ENCODE results near the gene NDUFA5.

The NDUFA5 gene

GRCh38 chr7:123557398-123558288, at the start of gene NDUFA5:
Gene NDUFA5 (minus strand): TSS chr7:123557818. CDS start chr7:123557795, 23 bp downstream.
- peak; percentile 95 for DNase-seq

- no peak for DNase-seq
These were observed 47.1 kb upstream of the NDUFA5 start for GRCh38 chr7:123604739-123605138.

DNA sequence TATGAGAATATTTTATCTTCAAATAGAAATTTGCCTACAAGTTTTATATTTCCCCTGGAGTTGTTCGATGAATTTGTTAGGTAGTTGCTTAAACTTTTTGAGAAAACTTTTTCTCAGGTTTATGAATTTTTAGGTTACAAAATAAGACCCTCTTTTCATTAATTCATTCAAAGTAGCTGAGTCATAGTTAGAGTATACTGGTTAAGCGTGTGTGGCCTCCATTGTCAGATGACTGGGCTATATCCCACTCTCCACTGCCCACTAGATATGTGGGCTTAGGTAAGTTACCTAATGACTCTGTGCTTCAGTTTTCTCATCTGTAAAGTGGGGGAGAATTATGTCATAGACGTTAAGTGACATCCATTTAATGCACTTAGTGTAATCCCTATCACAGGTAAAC, 45.0 kb upstream of the NDUFA5 start:
- DNase-seq = no peak

DNA sequence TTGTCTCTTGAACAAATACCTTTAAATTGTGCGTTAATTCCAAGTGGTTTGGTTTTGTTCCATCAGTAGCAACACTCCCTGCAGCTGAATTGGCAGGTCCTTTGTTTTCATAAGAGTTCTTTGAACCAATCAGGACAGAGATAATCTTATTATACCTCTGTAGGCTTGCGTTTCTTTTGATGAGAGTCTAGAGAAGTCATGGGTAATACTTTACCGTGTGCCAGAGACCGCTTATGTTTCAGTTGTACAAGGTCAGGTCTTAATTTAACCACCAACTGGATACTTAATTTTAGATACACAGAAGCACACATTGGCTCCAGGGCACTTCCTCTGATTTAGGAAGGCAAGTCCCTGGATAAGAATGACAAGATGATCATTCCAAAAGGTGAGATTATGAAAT, 43.9 kb upstream of the NDUFA5 start, which contains the start of gene ASB15:
ASB15 (plus strand) TSS at position 292 of the 400 bp plus-strand sequence. CDS start 12,682 bp downstream, outside the sequence.
- DNase-seq = no peak

DNA sequence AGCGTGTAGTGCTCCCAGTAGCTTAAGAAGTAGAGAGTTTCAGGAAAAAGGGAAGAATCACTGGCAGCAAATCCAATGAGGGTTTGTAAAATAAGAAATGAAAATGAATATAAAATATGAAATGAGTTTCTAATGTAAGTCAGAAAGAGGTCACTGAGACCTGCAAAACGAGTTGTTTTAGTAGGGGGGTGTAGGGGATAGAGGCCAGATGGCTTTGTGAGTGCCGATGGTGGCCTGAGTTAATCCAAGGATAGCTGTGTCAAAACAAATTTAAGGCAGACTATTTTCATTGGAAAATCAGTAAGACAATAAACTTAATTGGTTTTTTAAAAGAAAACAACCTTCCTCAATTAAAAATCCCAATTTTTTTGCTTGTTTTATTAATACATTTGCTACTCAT, 43.3 kb upstream of the NDUFA5 start:
- DNase-seq = no peak

DNA sequence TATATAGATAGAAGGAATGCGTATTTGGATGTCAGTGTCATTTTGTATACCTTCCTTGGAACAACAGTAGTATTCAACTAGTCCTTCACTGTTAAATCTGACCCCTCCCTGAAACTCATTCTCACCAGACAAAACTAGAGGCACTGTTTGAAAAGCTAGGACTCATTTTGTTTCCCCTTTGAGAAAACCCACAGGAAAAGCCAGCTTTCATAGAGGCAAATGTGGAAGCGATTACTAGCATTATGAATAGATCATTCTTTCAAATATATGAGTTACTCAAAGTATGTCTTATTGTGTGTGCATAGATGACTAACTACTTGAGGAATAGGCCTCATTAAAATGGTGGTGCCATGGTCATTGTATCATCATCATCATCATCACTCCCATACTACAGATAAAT, 42.1 kb upstream of the NDUFA5 start:
- DNase-seq = no peak

GRCh38 chr7:123598657-123599056, 41.0 kb upstream of the NDUFA5 start:
- no peak for DNase-seq

DNA sequence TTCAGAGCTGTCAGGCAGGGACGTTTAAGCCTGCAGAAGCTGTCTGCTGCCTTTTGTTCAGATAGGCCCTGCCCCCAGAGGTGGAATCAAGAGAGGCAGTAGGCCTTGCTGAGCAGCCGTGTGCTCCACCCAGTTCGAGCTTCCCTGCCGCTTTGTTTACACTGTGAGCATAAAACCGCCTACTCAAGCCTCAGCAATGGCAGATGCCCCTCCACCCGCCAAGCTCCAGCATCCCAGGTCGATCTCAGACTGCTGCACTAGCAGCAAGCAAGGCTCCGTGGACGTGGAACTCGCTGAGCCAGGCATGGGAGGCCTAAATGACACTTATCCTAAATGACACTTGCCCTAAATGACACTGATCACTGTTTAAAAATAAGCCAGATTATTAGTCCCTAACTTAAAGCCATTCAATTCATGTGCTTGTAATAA, 37.2 kb upstream of the NDUFA5 start:
- DNase-seq = no peak

DNA sequence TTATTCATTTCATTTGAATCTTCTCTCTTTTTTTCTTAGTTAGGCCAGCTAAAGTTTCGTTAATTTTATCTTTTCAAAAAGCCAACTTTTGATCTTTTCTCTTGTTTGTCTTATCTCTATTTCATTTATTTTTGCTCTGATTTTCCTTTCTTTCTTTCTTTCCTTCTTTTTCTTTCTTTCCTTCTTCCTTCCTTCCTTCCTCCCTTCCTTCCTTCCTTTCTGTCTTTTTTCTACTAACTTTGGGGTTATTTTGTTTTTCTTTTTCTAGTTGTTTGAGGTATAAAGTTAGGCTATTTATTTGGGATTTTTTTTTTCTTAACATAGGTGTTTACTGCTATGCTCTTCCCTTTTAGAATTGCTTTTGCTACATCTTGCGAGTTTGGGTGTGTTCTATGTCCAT, 30.8 kb upstream of the NDUFA5 start:
- no peak for DNase-seq

DNA sequence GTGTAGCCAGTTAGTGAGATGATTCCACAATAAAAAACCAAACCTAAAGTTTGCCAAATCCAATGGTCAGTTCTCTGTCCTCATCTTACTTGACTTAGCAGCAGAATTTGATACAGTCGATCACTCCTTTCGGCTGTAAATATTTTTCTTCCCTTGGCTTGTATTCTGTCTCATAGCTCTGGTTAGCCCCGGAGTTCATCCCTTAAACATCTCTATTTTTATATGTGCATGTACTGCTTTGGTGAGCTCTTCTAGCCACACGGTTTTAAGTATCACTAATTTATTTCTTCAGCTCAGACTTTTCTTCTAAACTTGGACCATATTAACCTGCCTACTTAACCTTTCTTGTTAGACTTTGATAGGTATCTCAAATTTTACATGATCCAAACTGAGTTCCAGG, 26.2 kb upstream of the NDUFA5 start:
- no peak for DNase-seq

DNA sequence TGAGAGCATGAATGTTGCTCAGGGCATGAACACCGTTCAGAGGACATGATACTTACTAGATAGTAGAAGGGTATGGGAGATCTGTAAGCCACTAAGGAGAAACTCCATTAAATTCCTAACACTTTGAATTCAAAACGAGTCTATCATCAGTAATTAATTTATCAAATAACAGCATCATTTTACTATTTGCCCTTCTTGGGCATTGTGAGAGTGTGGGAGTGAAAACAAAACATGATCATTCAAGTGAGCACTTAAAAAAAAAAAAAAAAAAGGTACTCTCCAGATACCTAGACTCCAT, 23.5 kb upstream of the NDUFA5 start:
- DNase-seq = no peak

GRCh38 chr7:123580406-123581161, 23.0 kb upstream of the NDUFA5 start:
- peak; percentile 20 for DNase-seq

DNA sequence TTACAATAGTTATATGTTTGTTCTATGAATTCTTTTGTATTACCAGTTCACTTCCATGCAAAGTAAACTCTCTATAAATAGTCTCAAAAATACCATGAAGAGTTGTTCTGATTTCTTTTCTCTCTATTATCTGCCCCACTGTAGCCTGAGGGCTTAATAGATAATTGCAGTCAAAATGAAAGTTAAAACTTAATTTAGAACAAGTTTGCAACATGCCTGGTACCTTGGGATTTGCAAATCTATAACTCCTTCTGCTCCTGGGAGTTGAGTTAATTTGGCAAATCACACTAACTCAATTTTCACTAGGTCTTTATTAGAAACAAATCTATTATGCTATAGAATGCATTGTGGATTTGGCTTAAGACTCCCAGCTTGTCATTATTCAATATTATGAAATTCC, 21.8 kb upstream of the NDUFA5 start:
- DNase-seq = no peak

GRCh38 chr7:123573896-123574467, 16.4 kb upstream of the NDUFA5 start:
- no peak for DNase-seq

DNA sequence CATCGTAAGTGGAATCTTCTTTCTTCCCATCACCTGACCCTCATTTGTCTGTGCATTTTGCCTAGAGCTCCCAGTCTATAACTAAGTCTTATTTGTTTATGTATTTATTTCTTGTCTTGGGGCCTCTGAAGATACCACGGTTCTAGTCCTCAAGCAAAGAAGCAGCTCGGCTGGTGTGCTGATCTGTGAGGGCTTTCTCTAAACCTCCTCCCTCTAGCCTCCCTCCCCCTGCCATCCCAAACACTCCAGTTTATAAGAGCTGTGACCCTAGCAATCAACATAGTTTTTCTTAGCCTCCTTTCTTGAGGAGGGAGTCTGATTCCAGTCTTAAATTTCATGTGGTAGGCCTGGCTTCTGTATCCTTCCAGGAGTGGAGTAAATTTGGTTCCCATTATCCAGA, 15.7 kb upstream of the NDUFA5 start:
- DNase-seq = no peak

DNA sequence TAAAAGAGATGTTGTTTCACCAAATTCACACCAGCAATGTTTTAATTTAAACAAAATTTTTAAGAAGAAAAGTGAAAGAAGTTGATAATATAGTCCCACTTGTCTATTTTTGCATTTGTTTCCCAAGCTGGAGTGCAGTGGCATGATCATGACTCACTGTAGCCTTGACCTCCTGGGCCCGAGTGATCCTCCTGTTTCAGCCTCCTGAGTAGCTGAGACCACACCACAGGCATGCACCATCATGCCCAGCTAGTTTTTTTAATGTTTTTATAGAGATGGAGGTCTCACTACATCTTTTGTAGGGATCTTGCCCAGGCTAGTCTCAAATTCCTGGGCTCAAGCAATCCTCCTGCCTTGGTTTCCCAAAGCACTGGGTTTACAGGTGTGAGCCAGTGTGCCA, 14.1 kb upstream of the NDUFA5 start:
- peak; percentile 42 for DNase-seq

DNA sequence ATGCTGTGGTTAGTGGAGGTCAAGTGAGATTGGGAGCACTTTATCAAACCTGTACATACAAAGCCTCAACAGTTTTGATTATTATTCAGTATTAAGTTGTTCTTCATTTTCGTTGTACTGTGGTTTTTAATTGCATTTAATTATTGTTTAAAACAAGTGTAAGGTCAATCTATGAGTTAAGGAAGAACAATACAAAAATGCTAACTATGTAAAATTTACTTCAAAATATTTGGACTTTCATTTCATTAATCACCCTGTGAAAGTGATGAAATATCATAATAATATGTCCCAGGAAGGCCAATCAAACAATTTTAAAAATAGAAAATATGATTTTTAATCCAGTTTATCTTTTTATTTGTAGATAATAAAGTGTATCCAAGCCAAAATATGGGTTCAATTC, 13.6 kb upstream of the NDUFA5 start:
- DNase-seq = no peak

DNA sequence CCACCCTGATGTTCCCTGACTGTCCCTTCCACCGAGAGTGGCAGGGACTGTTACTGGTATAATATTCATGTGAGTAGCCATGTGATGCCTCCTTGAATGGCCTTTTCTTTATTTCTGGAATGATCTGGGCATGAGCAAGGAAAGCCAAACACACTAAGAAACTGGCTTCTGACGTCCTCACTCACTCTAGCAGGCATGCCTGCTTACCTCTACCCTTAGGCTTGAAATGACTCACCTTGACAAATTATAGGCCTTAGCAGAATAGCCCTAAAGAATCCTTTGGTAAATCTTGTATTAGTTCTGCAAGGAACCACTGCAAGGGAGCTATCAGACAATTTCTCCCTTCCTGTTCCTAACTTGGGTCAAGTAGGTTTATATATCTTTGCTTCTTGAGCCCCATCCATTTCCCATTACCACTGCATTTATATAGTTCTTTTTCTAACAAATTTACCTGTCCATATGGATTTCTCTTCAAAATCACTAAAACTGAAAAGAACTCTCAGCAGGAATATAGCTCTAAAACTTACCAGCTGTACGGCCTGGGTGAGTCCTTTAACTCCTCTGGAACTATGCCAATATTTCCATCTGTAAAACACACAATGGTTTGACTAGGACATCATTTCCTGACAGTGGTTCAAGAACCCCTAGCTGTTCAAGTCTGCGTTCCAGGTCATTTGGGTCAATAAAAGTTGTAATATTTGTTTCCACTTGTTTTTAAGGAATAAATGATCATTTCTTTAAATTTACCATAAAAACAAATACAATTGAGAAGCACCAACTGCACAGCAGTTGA, 13.0 kb upstream of the NDUFA5 start:
- peak; percentile 36 for DNase-seq

- no peak for DNase-seq
These were observed 11.9 kb upstream of the NDUFA5 start for GRCh38 chr7:123569352-123570010.

GRCh38 chr7:123562121-123562520, 4.5 kb upstream of the NDUFA5 start:
- DNase-seq = no peak

- no peak for DNase-seq
These were observed 764 bp upstream of the NDUFA5 start for GRCh38 chr7:123558289-123558874.

DNA sequence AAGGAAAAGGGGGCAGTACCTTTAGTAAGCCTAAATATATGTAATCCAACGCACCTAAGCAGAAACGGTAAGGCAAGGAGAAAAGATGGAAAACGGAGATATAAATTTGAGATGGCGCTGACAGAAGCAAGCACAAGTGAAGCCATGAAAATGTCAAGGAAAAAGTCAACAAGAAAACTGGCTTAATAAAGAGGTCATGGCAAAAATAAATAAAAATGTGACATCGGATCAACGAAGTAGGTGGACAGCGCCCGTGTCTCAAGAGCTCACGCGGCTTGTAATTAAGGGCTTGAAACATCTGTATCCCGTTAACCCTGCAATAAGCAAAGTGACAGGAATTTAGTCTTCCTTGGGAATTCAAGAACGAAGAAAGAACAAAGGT, 611 bp downstream of the NDUFA5 start:
- DNase-seq = no peak

Measured in NCI-H226 (cell line).